Endothelial cell of umbilical vein (primary cell): ENCODE results near the gene SLC25A43. TPM values are rescaled to one million over a fixed set of nuclear protein-coding genes. Genes with fewer than 3 reads are reported as not detected.

Experiments used
- BruUV-seq: library from RNA; stranded (reverse); fragments of 400-500 nt; replicated peaks from 2 replicates; lab custom pipeline; 2021; lab: Mats Ljungman, UMichigan
- CTCF ChIA-PET: fragments of 300-600, 350-600 bp; sonication (Branson Sonifier 250); formaldehyde crosslinking; loops from one replicate; lab custom pipeline; 2021; ENCODE audit warnings: antibody characterized with exemption, inconsistent platforms; lab: Charles Lee
- POLR2A ChIA-PET: fragments of 300-600, 350-600 bp; sonication (Branson Sonifier 250); formaldehyde crosslinking; loops from one replicate; lab custom pipeline; 2021; ENCODE audit warnings: antibody characterized with exemption, inconsistent platforms; lab: Charles Lee
- DNase-seq: peaks from one replicate; pipeline ENCODE4 v3.0.0-alpha.2; 2011; ENCODE audit warnings: low read depth, low spot score
- FAIRE-seq: peaks from 2 replicates; lab custom pipeline; 2011; peaks lifted over from hg19 to GRCh38; lab: Jason Lieb, UNC
- H2AFZ ChIP-seq: 2 replicates; pipeline ENCODE4 v1.6.0; 2012; ENCODE audit warnings: low read depth, low read length, control low read depth, inconsistent platforms
- H3K27ac ChIP-seq: 2 replicates; pipeline ENCODE4 v1.5.1; 2011; ENCODE audit warnings: low read depth, mild to moderate bottlenecking, control low read depth, low read length, moderate library complexity; ENCODE audit not compliant: insufficient read depth
- H3K27me3 ChIP-seq, 2 experiments: 2 replicates each; pipeline versions ENCODE4 v1.6.0 to v1.6.1; 2011; ENCODE audit warnings: low read length in 2 of 2, mixed read lengths in 1 of 2; ENCODE audit not compliant: control insufficient read depth in 2 of 2, insufficient read depth in 2 of 2
- H3K36me3 ChIP-seq, 2 experiments: 2 replicates in 1 of 2; 3 replicates in 1 of 2; pipeline ENCODE4 v1.5.1; 2011; ENCODE audit warnings: low read length in 2 of 2, mild to moderate bottlenecking in 1 of 2, moderate library complexity in 1 of 2; ENCODE audit not compliant: control insufficient read depth in 2 of 2, insufficient read depth in 2 of 2; ENCODE audit errors: extremely low read depth in 1 of 2
- H3K4me1 ChIP-seq: 3 replicates; pipeline ENCODE4 v1.5.1; 2011; ENCODE audit warnings: mild to moderate bottlenecking, low read length; ENCODE audit not compliant: control insufficient read depth, insufficient read depth; ENCODE audit errors: extremely low read depth
- H3K4me2 ChIP-seq: 2 replicates; pipeline ENCODE4 v1.6.1; 2011; ENCODE audit warnings: low read length, control low read depth, mixed read lengths; ENCODE audit not compliant: insufficient read depth
- H3K4me3 ChIP-seq, 3 experiments: fragments of 200-600 bp in 1 of 3; sonication (generic), shearing (Covaris generic) in 1 of 3; replicated peaks in 1 of 3; 2 replicates each; pipeline ENCODE4 v1.5.1; 2011 to 2016; ENCODE audit warnings: control low read depth in 3 of 3, low read length in 3 of 3, mild to moderate bottlenecking in 2 of 3, inconsistent platforms in 1 of 3, low read depth in 1 of 3, moderate library complexity in 1 of 3; ENCODE audit not compliant: insufficient read depth in 1 of 3
- H3K79me2 ChIP-seq: 2 replicates; pipeline ENCODE4 v1.6.0; 2012; ENCODE audit warnings: low read length, inconsistent platforms; ENCODE audit not compliant: control insufficient read depth, insufficient read depth
- H3K9ac ChIP-seq: replicated peaks from 2 replicates; pipeline ENCODE3; 2011; ENCODE audit warnings: low read length, control low read depth; ENCODE audit not compliant: insufficient read depth; ENCODE audit errors: extremely low read depth
- H3K9me1 ChIP-seq: replicated peaks from 3 replicates; pipeline ENCODE4 v1.6.0; 2011; ENCODE audit warnings: mild to moderate bottlenecking, low read length; ENCODE audit not compliant: control insufficient read depth, insufficient read depth; ENCODE audit errors: extremely low read depth
- H3K9me3 ChIP-seq: replicated peaks from 2 replicates; pipeline ENCODE4 v1.5.1; 2012; ENCODE audit warnings: low read length, inconsistent platforms; ENCODE audit not compliant: control insufficient read depth, insufficient read depth
- H4K20me1 ChIP-seq: replicated peaks from 2 replicates; pipeline ENCODE3; 2011; ENCODE audit warnings: mild to moderate bottlenecking, low read length; ENCODE audit not compliant: control insufficient read depth, insufficient read depth; ENCODE audit errors: extremely low read depth
- CTCF ChIP-seq, 2 donors: IDR thresholded peaks; 1 replicate in 1 of 2; 2 replicates in 1 of 2; pipeline ENCODE4 v1.5.1; 2011; ENCODE audit warnings: low read length in 2 of 2, mild to moderate bottlenecking in 2 of 2, moderate library complexity in 2 of 2, control low read depth in 1 of 2, inconsistent platforms in 1 of 2, low read depth in 1 of 2; ENCODE audit not compliant: insufficient read depth in 1 of 2; ENCODE audit errors: extremely low read depth in 1 of 2
- EZH2 ChIP-seq: IDR thresholded peaks from 2 replicates; pipeline ENCODE4 v1.6.1; 2012; ENCODE audit warnings: borderline replicate concordance, low read depth, mild to moderate bottlenecking, moderate library complexity, low read length, inconsistent platforms; ENCODE audit not compliant: severe bottlenecking
- FOS ChIP-seq: IDR thresholded peaks from 2 replicates; pipeline ENCODE4 v1.6.1; 2011; ENCODE audit warnings: mild to moderate bottlenecking, low read length, moderate library complexity, borderline replicate concordance; ENCODE audit not compliant: insufficient read depth
- GATA2 ChIP-seq: IDR thresholded peaks from 2 replicates; pipeline ENCODE4 v1.7.0; 2011; ENCODE audit warnings: low read depth, mild to moderate bottlenecking, moderate library complexity, mixed read lengths, low read length; ENCODE audit not compliant: insufficient read length, insufficient read depth
- JUN ChIP-seq: IDR thresholded peaks from 2 replicates; pipeline ENCODE4 v1.6.1; 2011; ENCODE audit warnings: borderline replicate concordance, low read depth; ENCODE audit not compliant: insufficient read length, insufficient read depth
- MAX ChIP-seq: IDR thresholded peaks from 2 replicates; pipeline ENCODE4 v1.6.1; 2011; ENCODE audit not compliant: insufficient read depth, insufficient read length
- MYC ChIP-seq: IDR thresholded peaks from one replicate; pipeline ENCODE4 v1.6.1; 2011; ENCODE audit warnings: mild to moderate bottlenecking, low read depth, low read length
- POLR2A ChIP-seq: IDR thresholded peaks from 2 replicates; pipeline ENCODE4 v1.6.1; 2012; ENCODE audit warnings: low read depth, mild to moderate bottlenecking, control low read depth, low read length
- POLR2AphosphoS5 ChIP-seq: IDR thresholded peaks from 2 replicates; pipeline ENCODE4 v1.6.1; 2012; ENCODE audit warnings: low read depth, mild to moderate bottlenecking, control low read depth, low read length, moderate library complexity; ENCODE audit not compliant: insufficient read depth
- dilution Hi-C: fragments of 300-500 bp; cut with MboI; formaldehyde crosslinking; loops from one replicate; pipeline ENCODE4 v1.15.0; 2019; ENCODE audit warnings: low sequenced_read_pairs; ENCODE audit not compliant: extremely low pct_ligation_motif_present
- intact Hi-C: fragments of 100-400 bp; cut with micrococcal nuclease; formaldehyde crosslinking; loops from one replicate; pipeline ENCODE4 v1.10.0; 2022
- polyA plus RNA-seq, 4 experiments: library from polyadenylated mRNA; depleted of rRNA in 3 of 4; stranded (reverse) in 3 of 4; unstranded in 1 of 4; fragments of >200 nt; gene quantifications; 2 replicates each; pipeline versions ENCODE4 v1.2.1 to v1.2.3, GENCODE V29; 2011 to 2012; ENCODE audit warnings: missing spikeins in 1 of 4
- total RNA-seq: library from RNA; stranded (reverse); gene quantifications from 2 replicates; pipeline ENCODE4 v1.2.3, GENCODE V29; 2021

The SLC25A43 gene
- total and polyA plus RNA-seq, 2 donors (not counting 3 experiments of a cell fraction or from before 2014, with no cell fraction given): 7.2 to 11.5 TPM

GRCh38 chrX:119482041-119482440 is 82.9 kb downstream of the SLC25A43 start:
- H3K4me3 ChIP-seq: peak overlapping the region in 1 of 3 experiments; percentile 36
- H3K27ac ChIP-seq: no peak overlapping the region
- no peaks in the 10 kb centered on the region for H3K4me1 ChIP-seq
- dilution Hi-C loops: no loop called here
- no peaks in the 10 kb centered on the region for H3K27me3 ChIP-seq
- H3K36me3 ChIP-seq: no peaks in the 10 kb centered on the region
- TF ChIP-seq FOS (no peak), JUN (no peak), GATA2 (no peak), POLR2AphosphoS5 (no peak), MAX (no peak), EZH2 (no peak), MYC (no peak), CTCF (IDR thresholded peaks at IDR 0.05; ENCODE audit: extremely low read depth in 1 of 2, insufficient read depth in 1 of 2, low read depth in 1 of 2, low read length in 2 of 2) (no peak), POLR2A (no peak)
- POLR2A ChIA-PET: no interaction called here
- intact Hi-C loops: loop anchor here (2.0 kb wide), 1 partner anchor 13 kb away; the partner anchor contains the start of gene SLC25A5
- no peaks in the 10 kb centered on the region for H3K9me1 ChIP-seq
- CTCF ChIA-PET: interaction anchor here (1.0 to 12.6 kb wide), 7 partner anchors 10 to 276 kb away, joined by 4 to 217 read pairs (median 7); partner anchors contain the start of gene SOWAHD
- BruUV-seq: no TSS peak
- H4K20me1 ChIP-seq: no peaks in the 10 kb centered on the region
- H3K9ac ChIP-seq: peak overlapping the region; percentile 43
- FAIRE-seq: peak; percentile 24
- H3K4me2 ChIP-seq: peak overlapping the region; percentile 52
- peak overlapping the region; percentile 89 for H2AFZ ChIP-seq
- H3K9me3 ChIP-seq: no peaks in the 10 kb centered on the region
- DNase-seq: no peak
- no peaks in the 10 kb centered on the region for H3K79me2 ChIP-seq
